LNCAP (cell line): ENCODE results near the gene CINP.

ENCODE experiments used
- TF ChIP-seq, protein P1 (sequence below): fragments of 450-650 bp; IDR thresholded peaks from 2 replicates; pipeline ENCODE4 v1.5.1; 2017; ENCODE audit warnings: mild to moderate bottlenecking

CINP gene

GRCh38 chr14:102304611-102305506 is 57.8 kb downstream of the CINP start, which contains the start of gene MOK:
Gene MOK (minus strand): TSS chr14:102305164. CDS start chr14:102304968, 196 bp downstream.
- TF ChIP-seq, protein P1, sequence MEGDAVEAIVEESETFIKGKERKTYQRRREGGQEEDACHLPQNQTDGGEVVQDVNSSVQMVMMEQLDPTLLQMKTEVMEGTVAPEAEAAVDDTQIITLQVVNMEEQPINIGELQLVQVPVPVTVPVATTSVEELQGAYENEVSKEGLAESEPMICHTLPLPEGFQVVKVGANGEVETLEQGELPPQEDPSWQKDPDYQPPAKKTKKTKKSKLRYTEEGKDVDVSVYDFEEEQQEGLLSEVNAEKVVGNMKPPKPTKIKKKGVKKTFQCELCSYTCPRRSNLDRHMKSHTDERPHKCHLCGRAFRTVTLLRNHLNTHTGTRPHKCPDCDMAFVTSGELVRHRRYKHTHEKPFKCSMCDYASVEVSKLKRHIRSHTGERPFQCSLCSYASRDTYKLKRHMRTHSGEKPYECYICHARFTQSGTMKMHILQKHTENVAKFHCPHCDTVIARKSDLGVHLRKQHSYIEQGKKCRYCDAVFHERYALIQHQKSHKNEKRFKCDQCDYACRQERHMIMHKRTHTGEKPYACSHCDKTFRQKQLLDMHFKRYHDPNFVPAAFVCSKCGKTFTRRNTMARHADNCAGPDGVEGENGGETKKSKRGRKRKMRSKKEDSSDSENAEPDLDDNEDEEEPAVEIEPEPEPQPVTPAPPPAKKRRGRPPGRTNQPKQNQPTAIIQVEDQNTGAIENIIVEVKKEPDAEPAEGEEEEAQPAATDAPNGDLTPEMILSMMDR: no peak

GRCh38 chr14:102303664-102304063 is 59.0 kb downstream of the CINP start:
- TF ChIP-seq, protein P1: no peak
